Right lobe of liver (tissue), 6 donors: ENCODE results near the gene GRIN3B. TPM values are rescaled to one million over a fixed set of nuclear protein-coding genes. Genes with fewer than 3 reads are reported as not detected.

ENCODE experiments used
- ATAC-seq, 4 donors: fragments of 200-7000 bp; cut with Tn5 transposase; one replicate each; pipeline ENCODE4 v1.9.1; 2020; ENCODE audit warnings: mild to moderate bottlenecking in 4 of 4, moderate library complexity in 4 of 4
- DNase-seq, 3 donors: peaks; one replicate each; pipeline ENCODE4 v3.0.0-alpha.2; 2020
- H3K27ac ChIP-seq, 3 donors: fragments of 200-600 bp; one replicate each; pipeline ENCODE4 v1.8.0; 2022
- H3K27me3 ChIP-seq, 2 donors: fragments of 200-600 bp; one replicate each; pipeline ENCODE4 v1.8.0; 2022
- H3K36me3 ChIP-seq, 4 donors: fragments of 200-600 bp; sonication (generic) in 1 of 4; one replicate each; pipeline versions ENCODE4 v1.5.1 to v1.8.0; 2017 to 2022; ENCODE audit warnings: control low read depth in 1 of 4
- H3K4me1 ChIP-seq, 4 donors: fragments of 200-600 bp; sonication (generic) in 1 of 4; one replicate each; pipeline versions ENCODE4 v1.5.1 to v1.8.0; 2017 to 2022; ENCODE audit warnings: control low read depth in 1 of 4
- H3K4me3 ChIP-seq, 3 donors: fragments of 200-600 bp; one replicate each; pipeline ENCODE4 v1.8.0; 2022
- H3K9me3 ChIP-seq, 4 donors: fragments of 200-600 bp; sonication (generic) in 1 of 4; one replicate each; pipeline versions ENCODE4 v1.5.1 to v1.8.0; 2017 to 2022; ENCODE audit warnings: control low read depth in 1 of 4
- CTCF ChIP-seq, 4 donors: fragments of 200-600 bp in 3 of 4; fragments of 450-650 bp in 1 of 4; IDR thresholded peaks; one replicate each; pipeline versions ENCODE4 v1.5.1 to v1.8.0; 2016 to 2022; ENCODE audit warnings: antibody characterized with exemption in 4 of 4, mild to moderate bottlenecking in 2 of 4
- POLR2A ChIP-seq: fragments of 450-650 bp; IDR thresholded peaks from one replicate; pipeline ENCODE4 v1.6.1; 2017; ENCODE audit warnings: antibody characterized with exemption, mild to moderate bottlenecking
- WGBS: methylation state at CpG from one replicate; pipeline ENCODE4 v1.1.6; 2018; ENCODE audit warnings: low coverage, low lambda C conversion rate; ENCODE audit not compliant: insufficient coverage; ENCODE audit errors: missing lambda C conversion rate; 5-methylcytosine and 5-hydroxymethylcytosine counted together
- intact Hi-C, 2 donors: fragments of 100-400 bp; cut with DNase I; formaldehyde crosslinking; loops; one replicate each; pipeline versions ENCODE4 v1.11.2 to v1.14.1; 2022
- total RNA-seq, 6 experiments: library from RNA; depleted of rRNA in 2 of 6; stranded (reverse); fragments of >200 nt in 2 of 6; fragmentation: NEBNext Ultra II Directional in 3 of 6; extraction: Animal tissue kit (Norgen Biotek cat#: 25700) in 3 of 6; gene quantifications; one replicate each; pipeline versions ENCODE4 v1.1.0 to v1.2.4, GENCODE V29; 2016 to 2023
- donor health status: DM: no; HTN: yes; CAD: no.
- donor health status: DM: no; HTN: no; CAD: no.
- donor health status: DM: no; HTN: no; CAD: no.
- donor health status: DM: no; HTN: yes; CAD: no.
- donor health status: DM: no; HTN: yes; CAD: no.

GRIN3B gene
- total RNA-seq, 6 experiments from 2014 or later = 0.06 TPM; not detected in 5

GRCh38 chr19:1035998-1036621 lies 35.9 kb downstream of the GRIN3B start:
- H3K9me3 ChIP-seq = no peaks in the 10 kb centered on the region
- no peaks in the 10 kb centered on the region for H3K27me3 ChIP-seq
- no peak for ATAC-seq
- peak in 1 of 3 donors; percentile 18 for DNase-seq
- H3K4me1 ChIP-seq = peaks cover 0 to 10% (median 3%) of the 10 kb centered on the region in 4 donors
- WGBS = 78% methylated on average over 9 of the region's 29 CpGs
- no peak overlapping the region for H3K4me3 ChIP-seq
- TF ChIP-seq CTCF (IDR thresholded peaks at IDR 0.05) (no peak), POLR2A (no peak)
- intact Hi-C loops = no loop called here
- H3K36me3 ChIP-seq = peaks cover 0 to 7% (median 4%) of the 10 kb centered on the region in 4 donors
- H3K27ac ChIP-seq = no peak overlapping the region

GRCh38 chr19:1037621-1038064 lies 37.4 kb downstream of the GRIN3B start:
- Histone ChIP-seq H3K27me3 (no peaks in the 10 kb centered on the region), H3K4me3 (no peak overlapping the region), H3K4me1 (peaks cover 0 to 10% (median 3%) of the 10 kb centered on the region in 4 donors), H3K9me3 (no peaks in the 10 kb centered on the region), H3K36me3 (peaks cover 0 to 3% (median 1%) of the 10 kb centered on the region in 4 donors), H3K27ac (peak overlapping the region in 2 of 3 donors; percentile 26 to 37)
- WGBS = 70% methylated on average over 2 of the region's 22 CpGs
- TF ChIP-seq CTCF (IDR thresholded peaks at IDR 0.05) (no peak), POLR2A (no peak)
- ATAC-seq (no peak), DNase-seq (peak in 2 of 3 donors; percentile 30 to 60)
- intact Hi-C loops = no loop called here

GRCh38 chr19:1038978-1039645 lies 38.9 kb downstream of the GRIN3B start:
- H3K9me3 ChIP-seq = no peaks in the 10 kb centered on the region
- ATAC-seq (no peak), DNase-seq (peak in 1 of 3 donors; percentile 28)
- no peaks in the 10 kb centered on the region for H3K27me3 ChIP-seq
- no peak overlapping the region for H3K27ac ChIP-seq
- H3K4me1 ChIP-seq = peaks cover 0 to 10% (median 3%) of the 10 kb centered on the region in 4 donors
- TF ChIP-seq POLR2A = no peak
- no peak for TF ChIP-seq CTCF (IDR thresholded peaks at IDR 0.05)
- intact Hi-C loops = no loop called here
- no peaks in the 10 kb centered on the region for H3K36me3 ChIP-seq
- 60% methylated on average over 17 of the region's 22 CpGs for WGBS
- H3K4me3 ChIP-seq = peak overlapping the region in 1 of 3 donors; percentile 8

- TF ChIP-seq POLR2A = peak; percentile 70
- no peak for TF ChIP-seq CTCF (IDR thresholded peaks at IDR 0.05)
- H3K4me3 ChIP-seq = peak within 1 kb of the TSS; percentile 44 to 54 (median 47)
- no peaks in the 10 kb centered on the region for H3K9me3 ChIP-seq
- H3K27me3 ChIP-seq = no peaks in the 10 kb centered on the region
- WGBS = under 1% methylated on average over 13 of the region's 56 CpGs
- ATAC-seq (peak; percentile 92 to 94 (median 93)), DNase-seq (peak; percentile 99 to 100 (median 100))
- H3K27ac ChIP-seq = peak within 1 kb of the TSS in 1 of 3 donors; percentile 6
- intact Hi-C loops = no loop called here
- H3K4me1 ChIP-seq = peaks cover 0 to 10% (median 3%) of the 10 kb centered on the region in 4 donors
- no peaks in the 10 kb centered on the region for H3K36me3 ChIP-seq
Measured at GRCh38 chr19:1039646-1040475, 39.6 kb downstream of the GRIN3B start, which contains the start of gene ABCA7. ABCA7 (plus strand) TSS chr19:1040107; CDS start chr19:1041362, 1,255 bp downstream.
